D721Med (cell line): ENCODE data around the gene CSF2.
A peak's percentile ranks its signal among the peaks of the same experiment; 100 is the strongest.

ENCODE experiments used
- DNase-seq: peaks from one replicate; pipeline ENCODE4 v3.0.0; 2011; ENCODE audit warnings: low spot score; ENCODE audit not compliant: insufficient read length
- FAIRE-seq: peaks from 2 replicates; lab custom pipeline; 2011; peaks lifted over from hg19 to GRCh38; lab: Jason Lieb, UNC
- TF ChIP-seq, protein P1 (sequence below): IDR thresholded peaks from 2 replicates; pipeline ENCODE4 v1.5.1; 2012; ENCODE audit warnings: mild to moderate bottlenecking, control low read depth; ENCODE audit not compliant: insufficient read depth; ENCODE audit errors: missing control alignments

CSF2 gene

DNA sequence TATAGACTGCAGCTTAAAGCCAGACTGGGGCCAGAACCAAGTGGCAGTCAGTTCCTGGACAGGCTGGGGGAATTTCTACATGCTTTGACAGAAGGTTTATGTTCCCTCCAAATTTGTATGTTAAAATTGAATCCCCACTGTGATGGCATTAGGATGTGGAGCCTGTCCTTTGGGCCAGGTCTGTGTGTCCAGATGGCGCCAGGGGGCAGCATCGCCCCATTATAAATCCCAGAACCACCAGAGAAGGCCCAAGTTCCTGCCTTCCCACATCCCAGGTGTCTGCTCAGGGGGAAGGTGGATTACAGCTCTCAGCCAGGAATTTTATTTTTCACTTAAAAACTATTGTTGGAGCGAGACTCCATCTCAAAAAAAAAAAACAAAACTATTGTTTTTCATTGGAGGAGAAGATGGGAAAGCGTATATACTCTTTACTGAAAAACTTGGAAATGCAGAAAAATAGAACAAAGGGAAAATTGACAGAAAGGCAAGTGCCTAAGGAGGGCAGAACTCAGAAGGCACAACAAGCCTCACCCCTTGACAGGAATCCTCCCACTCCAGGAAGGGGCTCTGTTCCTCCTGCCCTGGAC lies 8.1 kb upstream of the CSF2 start:
- DNase-seq (peak; percentile 51), FAIRE-seq (no peak)
- TF ChIP-seq, protein P1, sequence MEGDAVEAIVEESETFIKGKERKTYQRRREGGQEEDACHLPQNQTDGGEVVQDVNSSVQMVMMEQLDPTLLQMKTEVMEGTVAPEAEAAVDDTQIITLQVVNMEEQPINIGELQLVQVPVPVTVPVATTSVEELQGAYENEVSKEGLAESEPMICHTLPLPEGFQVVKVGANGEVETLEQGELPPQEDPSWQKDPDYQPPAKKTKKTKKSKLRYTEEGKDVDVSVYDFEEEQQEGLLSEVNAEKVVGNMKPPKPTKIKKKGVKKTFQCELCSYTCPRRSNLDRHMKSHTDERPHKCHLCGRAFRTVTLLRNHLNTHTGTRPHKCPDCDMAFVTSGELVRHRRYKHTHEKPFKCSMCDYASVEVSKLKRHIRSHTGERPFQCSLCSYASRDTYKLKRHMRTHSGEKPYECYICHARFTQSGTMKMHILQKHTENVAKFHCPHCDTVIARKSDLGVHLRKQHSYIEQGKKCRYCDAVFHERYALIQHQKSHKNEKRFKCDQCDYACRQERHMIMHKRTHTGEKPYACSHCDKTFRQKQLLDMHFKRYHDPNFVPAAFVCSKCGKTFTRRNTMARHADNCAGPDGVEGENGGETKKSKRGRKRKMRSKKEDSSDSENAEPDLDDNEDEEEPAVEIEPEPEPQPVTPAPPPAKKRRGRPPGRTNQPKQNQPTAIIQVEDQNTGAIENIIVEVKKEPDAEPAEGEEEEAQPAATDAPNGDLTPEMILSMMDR = peak; percentile 53

DNA sequence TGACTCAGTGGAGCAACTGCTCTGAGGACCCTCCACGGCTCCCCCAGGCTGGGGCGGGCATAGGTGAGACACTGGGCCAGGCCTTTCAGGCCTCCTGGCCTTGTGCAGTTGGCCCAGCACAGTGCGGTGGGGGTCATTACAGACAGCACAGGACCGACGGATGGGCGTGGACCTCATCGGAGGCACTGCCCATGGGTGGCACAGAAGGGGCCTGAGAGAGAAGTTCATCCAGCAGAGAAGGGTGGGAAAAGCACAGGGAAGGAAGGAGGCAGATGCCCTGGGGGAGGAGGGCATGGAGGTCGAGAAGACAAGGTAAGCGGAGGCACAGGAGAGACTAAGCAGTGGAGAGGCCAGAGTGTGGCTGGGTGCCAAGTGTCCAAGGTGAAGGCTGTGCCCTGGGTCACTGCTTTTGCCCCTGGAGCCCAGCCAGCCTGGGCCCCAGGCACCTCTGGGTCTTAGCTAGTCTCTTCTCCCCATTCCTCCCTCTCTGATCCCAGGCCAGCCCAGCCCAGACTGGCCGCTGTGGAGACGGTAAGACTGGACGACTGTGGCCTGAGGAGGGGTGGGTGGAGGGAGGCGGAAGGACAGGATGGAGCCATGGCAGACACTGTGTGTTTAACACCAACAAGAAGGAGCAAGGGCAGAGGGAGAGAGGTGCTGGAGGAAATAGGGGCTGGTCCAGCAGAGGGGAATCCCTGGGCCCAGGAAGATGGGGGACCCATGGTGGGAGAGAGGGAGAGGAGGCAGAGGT lies 7.5 kb upstream of the CSF2 start:
- DNase-seq = no peak

DNA sequence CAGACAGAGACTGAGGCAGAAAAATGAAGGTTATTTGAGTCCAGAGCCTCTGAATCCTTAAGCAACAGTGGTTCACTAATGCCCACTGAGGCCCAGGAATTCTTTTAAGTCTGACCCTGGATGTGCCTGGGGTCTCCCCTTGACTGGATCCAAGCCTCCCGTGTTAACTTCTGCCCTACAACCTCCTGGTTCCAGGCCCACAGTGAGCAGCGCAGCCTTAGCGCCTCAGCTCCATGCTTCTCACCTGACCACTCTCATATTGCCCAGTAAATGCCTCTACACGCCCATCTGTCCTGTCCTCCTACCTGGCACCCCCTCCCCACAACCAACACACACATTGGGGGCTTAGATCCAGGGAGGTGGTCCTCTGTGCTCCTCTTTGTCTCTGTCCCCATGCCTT lies 6.7 kb upstream of the CSF2 start:
- DNase-seq (no peak), FAIRE-seq (no peak)
- TF ChIP-seq, protein P1 = no peak

More for the DNA sequence above, 7.5 kb upstream of the CSF2 start:
- TF ChIP-seq, protein P1 = no peak
- FAIRE-seq = no peak

DNA sequence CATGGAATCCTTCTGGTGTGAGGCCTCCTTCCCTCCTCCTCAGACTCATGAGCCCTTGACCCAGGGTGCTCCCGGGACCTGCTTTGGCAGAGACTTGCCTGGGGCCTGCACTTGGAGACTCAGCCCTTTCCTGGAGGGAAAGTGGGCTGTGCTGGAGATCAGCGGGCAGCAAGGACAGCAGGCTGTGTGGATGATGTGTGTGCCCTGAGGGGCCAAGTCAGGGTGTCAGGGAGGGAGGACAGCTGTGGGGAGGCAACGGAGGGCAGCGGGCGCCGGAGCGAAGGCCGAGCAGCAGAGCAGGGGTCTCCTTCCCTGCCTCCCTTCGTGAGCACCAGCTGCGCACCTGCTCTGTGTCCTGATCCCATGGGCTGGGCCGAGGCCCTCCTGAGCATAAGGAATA lies 6.1 kb upstream of the CSF2 start:
- TF ChIP-seq, protein P1 = no peak
- DNase-seq (no peak), FAIRE-seq (no peak)

DNA sequence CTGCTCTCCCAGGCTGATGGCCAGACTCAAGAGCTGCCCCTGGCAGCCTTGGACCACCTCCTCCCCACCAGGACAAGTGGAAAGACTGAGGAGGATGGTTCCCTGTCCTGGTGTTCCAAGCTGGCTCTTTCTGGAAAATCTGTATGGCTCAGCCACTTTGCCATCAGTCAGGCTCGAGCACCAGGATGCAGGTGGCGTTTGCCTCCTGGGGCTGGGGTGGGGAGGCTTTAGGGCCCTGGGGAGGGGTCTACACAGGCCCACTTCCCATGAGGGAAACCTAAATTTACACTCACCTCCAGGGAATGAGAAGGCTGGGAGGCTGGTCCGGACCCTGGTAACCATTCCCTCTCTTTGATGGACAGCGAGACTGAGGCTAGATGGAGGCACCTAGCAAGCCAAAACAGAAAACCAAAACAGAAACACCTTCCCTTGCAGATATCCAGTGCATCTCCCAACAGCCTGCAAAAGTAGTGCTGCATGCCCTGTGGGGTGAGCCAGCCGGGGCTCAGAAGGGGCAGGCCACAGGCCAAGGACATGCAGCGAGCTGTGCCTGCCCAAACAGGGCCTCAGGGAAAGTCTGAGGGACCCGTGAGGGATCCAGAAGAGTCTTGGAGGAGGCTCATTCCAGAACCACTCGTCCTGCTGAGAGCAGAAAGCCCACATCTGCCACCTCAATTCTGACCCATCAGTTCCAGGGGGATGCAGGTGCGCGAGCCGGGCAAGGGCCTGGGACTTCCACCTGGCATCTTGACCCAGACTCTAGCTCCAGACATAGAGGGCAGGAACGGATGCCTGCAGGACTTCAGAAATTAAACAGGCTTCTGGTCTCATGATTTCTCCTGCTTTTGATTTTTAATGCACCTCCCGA lies 5.4 kb upstream of the CSF2 start:
- no peak for FAIRE-seq
- no peak for DNase-seq
- TF ChIP-seq, protein P1 = no peak

DNA sequence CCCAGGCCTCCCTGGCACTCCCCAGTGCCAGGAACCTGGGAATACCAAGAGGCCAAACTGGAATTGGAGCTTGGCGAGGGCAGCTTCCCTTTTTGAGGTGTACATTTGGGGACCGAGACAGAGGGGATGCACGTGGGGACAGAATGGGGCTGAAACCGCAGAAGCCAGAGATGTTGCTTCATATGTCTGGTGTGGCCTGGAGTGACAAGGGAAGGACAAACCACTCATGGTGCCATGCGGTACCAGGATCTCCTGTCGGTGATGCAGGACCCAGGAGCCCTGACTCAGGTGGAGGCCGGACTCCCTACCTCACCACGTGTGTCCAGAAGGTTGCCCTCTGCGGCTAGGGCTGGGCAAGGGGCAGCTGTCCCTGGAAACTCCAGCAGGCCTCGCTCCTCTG lies 4.0 kb upstream of the CSF2 start:
- FAIRE-seq = no peak
- DNase-seq = no peak
- TF ChIP-seq, protein P1 = no peak

DNA sequence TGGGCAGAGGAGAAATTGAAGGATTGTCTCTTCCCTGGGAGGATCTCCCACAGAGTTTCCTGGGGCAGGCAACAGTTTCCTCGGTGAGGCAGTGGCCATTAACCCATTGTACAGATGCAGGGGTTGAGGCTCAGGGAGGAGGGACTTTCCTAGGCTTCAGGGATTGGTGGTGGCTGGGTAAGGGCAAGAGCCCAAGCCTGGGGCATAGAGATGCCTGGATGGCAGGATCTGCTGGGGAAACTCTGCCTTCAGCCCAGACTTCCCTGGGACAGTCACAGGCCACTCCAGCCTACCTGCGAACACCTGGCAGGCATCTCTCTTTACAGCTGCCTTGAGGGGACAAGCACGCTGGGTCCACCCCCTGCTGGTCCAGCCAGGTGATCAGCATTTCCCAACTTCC lies 3.6 kb upstream of the CSF2 start:
- TF ChIP-seq, protein P1 = no peak
- no peak for FAIRE-seq
- no peak for DNase-seq
